ENCODE data around the gene MRPS34.

DNA sequence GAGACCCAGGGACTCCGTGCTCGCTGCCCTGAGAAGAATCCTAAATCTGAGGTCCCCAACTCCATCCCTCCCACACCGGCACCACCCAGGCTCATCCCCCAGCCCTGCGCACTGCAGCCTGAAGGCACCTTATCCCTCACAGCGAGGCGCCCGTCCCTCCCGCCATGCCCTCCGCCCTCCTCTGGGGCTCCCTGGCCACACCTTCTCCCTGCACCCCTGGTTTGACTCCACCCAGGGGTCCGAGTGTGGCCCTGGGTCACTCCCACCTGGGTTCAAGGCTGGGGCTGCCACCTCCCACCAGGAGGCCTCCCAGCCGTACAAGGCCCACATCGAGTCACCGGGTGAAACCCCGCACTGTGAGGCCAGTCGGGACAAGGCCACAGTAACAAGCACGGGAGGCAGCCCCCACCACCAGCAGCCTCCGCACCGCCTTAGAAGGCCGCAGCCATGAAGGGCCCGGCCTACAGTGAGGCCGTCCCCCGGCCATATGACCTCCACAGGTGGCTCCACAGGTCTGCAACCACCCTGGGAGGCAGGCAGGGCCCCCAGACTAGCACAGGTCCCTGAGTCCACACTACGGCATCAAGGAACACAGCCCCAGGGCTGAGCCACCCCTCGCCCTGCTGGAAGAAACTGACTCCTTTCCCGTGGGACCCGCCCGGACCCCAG lies 45.4 kb upstream of the MRPS34 start:
- TF ChIP-seq, protein P1, sequence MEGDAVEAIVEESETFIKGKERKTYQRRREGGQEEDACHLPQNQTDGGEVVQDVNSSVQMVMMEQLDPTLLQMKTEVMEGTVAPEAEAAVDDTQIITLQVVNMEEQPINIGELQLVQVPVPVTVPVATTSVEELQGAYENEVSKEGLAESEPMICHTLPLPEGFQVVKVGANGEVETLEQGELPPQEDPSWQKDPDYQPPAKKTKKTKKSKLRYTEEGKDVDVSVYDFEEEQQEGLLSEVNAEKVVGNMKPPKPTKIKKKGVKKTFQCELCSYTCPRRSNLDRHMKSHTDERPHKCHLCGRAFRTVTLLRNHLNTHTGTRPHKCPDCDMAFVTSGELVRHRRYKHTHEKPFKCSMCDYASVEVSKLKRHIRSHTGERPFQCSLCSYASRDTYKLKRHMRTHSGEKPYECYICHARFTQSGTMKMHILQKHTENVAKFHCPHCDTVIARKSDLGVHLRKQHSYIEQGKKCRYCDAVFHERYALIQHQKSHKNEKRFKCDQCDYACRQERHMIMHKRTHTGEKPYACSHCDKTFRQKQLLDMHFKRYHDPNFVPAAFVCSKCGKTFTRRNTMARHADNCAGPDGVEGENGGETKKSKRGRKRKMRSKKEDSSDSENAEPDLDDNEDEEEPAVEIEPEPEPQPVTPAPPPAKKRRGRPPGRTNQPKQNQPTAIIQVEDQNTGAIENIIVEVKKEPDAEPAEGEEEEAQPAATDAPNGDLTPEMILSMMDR (IDR thresholded peaks at IDR 0.05; ENCODE audit: low read depth, low read length), result no peak
- no peak for TF ChIP-seq EZH2phosphoT487 (IDR thresholded peaks at IDR 0.05; ENCODE audit: low read depth)

Measured in OCI-LY3 (cell line).